H1 (cell line): ENCODE results near the gene SPACA4. TPM values are rescaled to one million over a fixed set of nuclear protein-coding genes. Genes with fewer than 3 reads are reported as not detected.

ENCODE experiments used
- ATF2 ChIP-seq: IDR thresholded peaks from 2 replicates; pipeline ENCODE4 v1.6.1; 2012; ENCODE audit warnings: low read length, inconsistent platforms
- ATF3 ChIP-seq: IDR thresholded peaks from 2 replicates; pipeline ENCODE4 v1.6.1; 2011; ENCODE audit warnings: low read depth, mild to moderate bottlenecking, low read length; ENCODE audit not compliant: insufficient read depth
- CBX5 ChIP-seq: fragments of 300-800, 300-1000 bp; sonication (generic); IDR thresholded peaks from 2 replicates; pipeline ENCODE4 v1.7.1; 2016; ENCODE audit warnings: antibody characterized with exemption, low read length, low read depth
- CEBPB ChIP-seq: IDR thresholded peaks from 2 replicates; pipeline ENCODE4 v1.6.1; 2012; ENCODE audit warnings: low read depth, low read length
- EP300 ChIP-seq, 2 experiments: IDR thresholded peaks; 1 replicate in 1 of 2; 2 replicates in 1 of 2; pipeline ENCODE4 v1.6.1; 2011 to 2012; ENCODE audit warnings: low read depth in 2 of 2, low read length in 2 of 2, mild to moderate bottlenecking in 2 of 2, borderline replicate concordance in 1 of 2, inconsistent platforms in 1 of 2, moderate library complexity in 1 of 2
- FOSL1 ChIP-seq: IDR thresholded peaks from 2 replicates; pipeline ENCODE4 v1.6.1; 2011; ENCODE audit warnings: mild to moderate bottlenecking, low read depth, low read length, moderate library complexity; ENCODE audit not compliant: insufficient read depth
- GABPA ChIP-seq: IDR thresholded peaks from 2 replicates; pipeline ENCODE4 v1.6.1; 2011; ENCODE audit warnings: mild to moderate bottlenecking, low read length, moderate library complexity, borderline replicate concordance; ENCODE audit not compliant: insufficient read depth
- GTF2F1 ChIP-seq: IDR thresholded peaks from 2 replicates; pipeline ENCODE4 v1.6.1; 2012; ENCODE audit warnings: low read depth, low read length, improper control_type of control experiment, borderline replicate concordance
- HDAC6 ChIP-seq: IDR thresholded peaks from one replicate; pipeline ENCODE4 v1.7.1; 2012; ENCODE audit warnings: low read depth, mild to moderate bottlenecking, inconsistent platforms, low read length, moderate library complexity
- KDM5A ChIP-seq: fragments of 200-600 bp; IDR thresholded peaks from 2 replicates; pipeline ENCODE4 v1.7.1; 2012; ENCODE audit warnings: mild to moderate bottlenecking, low read length, inconsistent platforms, mixed read lengths
- MAFK ChIP-seq: IDR thresholded peaks from 2 replicates; pipeline ENCODE4 v1.6.1; 2012; ENCODE audit warnings: low read depth, mild to moderate bottlenecking, improper control_type of control experiment, low read length
- POLR2AphosphoS5 ChIP-seq: IDR thresholded peaks from 2 replicates; pipeline ENCODE4 v1.6.1; 2011; ENCODE audit warnings: low read depth, low read length
- RFX5 ChIP-seq: IDR thresholded peaks from 2 replicates; pipeline ENCODE4 v1.6.1; 2011; ENCODE audit warnings: low read depth, low read length, improper control_type of control experiment, borderline replicate concordance
- SAP30 ChIP-seq: fragments of 300-600 bp; sonication (generic); IDR thresholded peaks from 2 replicates; pipeline ENCODE4 v1.7.1; 2012; ENCODE audit warnings: low read length, moderate library complexity, mild to moderate bottlenecking, inconsistent platforms; ENCODE audit not compliant: insufficient read depth, insufficient replicate concordance
- SIX5 ChIP-seq: IDR thresholded peaks from 2 replicates; pipeline ENCODE4 v1.6.1; 2011; ENCODE audit warnings: mild to moderate bottlenecking, low read depth, low read length
- TAF1 ChIP-seq: IDR thresholded peaks from 2 replicates; pipeline ENCODE4 v1.6.1; 2011; ENCODE audit warnings: mild to moderate bottlenecking, low read depth, low read length
- TAF7 ChIP-seq: optimal IDR thresholded peaks from 2 replicates; pipeline ENCODE3; 2011; ENCODE audit warnings: low read depth, mild to moderate bottlenecking, inconsistent platforms, low read length, moderate library complexity, borderline replicate concordance
- ZNF274 ChIP-seq: IDR thresholded peaks from 2 replicates; pipeline ENCODE4 v1.7.0; 2012; ENCODE audit warnings: low read length, borderline replicate concordance; ENCODE audit errors: extremely low read depth
- polyA plus RNA-seq, 7 experiments: library from polyadenylated mRNA; depleted of rRNA in 3 of 7; stranded (reverse) in 5 of 7; unstranded in 2 of 7; fragments of >200 nt in 5 of 7; fragments of 200-250 nt in 2 of 7; gene quantifications; 1 replicate in 5 of 7; 2 replicates in 1 of 7; 4 replicates in 1 of 7; pipeline versions ENCODE4 v1.2.1 to v1.2.3, GENCODE V29; 2011 to 2013; ENCODE audit warnings: missing spikeins in 2 of 7, mixed read lengths in 2 of 7
- total RNA-seq: library from RNA; stranded (reverse); fragmentation: NEBNext Ultra II Directional; extraction: Animal tissue kit (Norgen Biotek cat#: 25700); gene quantifications from 2 replicates; pipeline ENCODE4 v1.2.1, GENCODE V29; 2021
- TF ChIP-seq, protein P1 (sequence below), 3 experiments: IDR thresholded peaks; 1 replicate in 2 of 3; 2 replicates in 1 of 3; pipeline versions ENCODE4 v1.5.1 to v1.6.1; 2011; ENCODE audit warnings: low read length in 3 of 3, mild to moderate bottlenecking in 3 of 3, inconsistent platforms in 2 of 3, low read depth in 1 of 3, moderate library complexity in 1 of 3; ENCODE audit not compliant: insufficient read depth in 1 of 3; ENCODE audit errors: control extremely low read depth in 1 of 3

The SPACA4 gene
- total and polyA plus RNA-seq, 2 of the 8 experiments (the other 6 are each of a cell fraction or from before 2014, with no cell fraction given): not detected

- TF ChIP-seq, protein P1, sequence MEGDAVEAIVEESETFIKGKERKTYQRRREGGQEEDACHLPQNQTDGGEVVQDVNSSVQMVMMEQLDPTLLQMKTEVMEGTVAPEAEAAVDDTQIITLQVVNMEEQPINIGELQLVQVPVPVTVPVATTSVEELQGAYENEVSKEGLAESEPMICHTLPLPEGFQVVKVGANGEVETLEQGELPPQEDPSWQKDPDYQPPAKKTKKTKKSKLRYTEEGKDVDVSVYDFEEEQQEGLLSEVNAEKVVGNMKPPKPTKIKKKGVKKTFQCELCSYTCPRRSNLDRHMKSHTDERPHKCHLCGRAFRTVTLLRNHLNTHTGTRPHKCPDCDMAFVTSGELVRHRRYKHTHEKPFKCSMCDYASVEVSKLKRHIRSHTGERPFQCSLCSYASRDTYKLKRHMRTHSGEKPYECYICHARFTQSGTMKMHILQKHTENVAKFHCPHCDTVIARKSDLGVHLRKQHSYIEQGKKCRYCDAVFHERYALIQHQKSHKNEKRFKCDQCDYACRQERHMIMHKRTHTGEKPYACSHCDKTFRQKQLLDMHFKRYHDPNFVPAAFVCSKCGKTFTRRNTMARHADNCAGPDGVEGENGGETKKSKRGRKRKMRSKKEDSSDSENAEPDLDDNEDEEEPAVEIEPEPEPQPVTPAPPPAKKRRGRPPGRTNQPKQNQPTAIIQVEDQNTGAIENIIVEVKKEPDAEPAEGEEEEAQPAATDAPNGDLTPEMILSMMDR (IDR thresholded peaks at IDR 0.05; ENCODE audit: control extremely low read depth in 1 of 3, insufficient read depth in 1 of 3, low read depth in 1 of 3, low read length in 3 of 3): no peak
- TF ChIP-seq SAP30 (no peak), GTF2F1 (no peak), HDAC6 (no peak), EP300 (IDR thresholded peaks at IDR 0.05; ENCODE audit: borderline replicate concordance in 1 of 2, low read depth in 2 of 2, low read length in 2 of 2) (no peak), KDM5A (no peak), ATF3 (no peak), RFX5 (no peak), TAF7 (no peak), SIX5 (no peak), TAF1 (no peak), CBX5 (no peak), ZNF274 (no peak), MAFK (no peak), GABPA (no peak), ATF2 (peak; percentile 26; the same call in 1 of the 2 replicates), FOSL1 (no peak), CEBPB (no peak), POLR2AphosphoS5 (peak; percentile 79)
Observed at GRCh38 chr19:48634424-48635262, 28.1 kb downstream of the SPACA4 start (continued).
